Lower leg skin (tissue), 4 donors: ENCODE data around the gene MAGEB6B. TPM values are rescaled to one million over a fixed set of nuclear protein-coding genes. Genes with fewer than 3 reads are reported as not detected.
"Not testable (repeated sequence)": the region's sequence is repeated elsewhere in the genome, so short reads cannot be mapped to it uniquely, and the experiment has no call there.

Experiments
- DNase-seq, 2 donors: peaks; one replicate each; pipeline ENCODE4 v3.0.0-alpha.2; 2019; ENCODE audit warnings: low spot score in 2 of 2
- H3K4me3 ChIP-seq: fragments of 200-600 bp; sonication (generic); 2 replicates; pipeline ENCODE4 v1.5.1; 2017; ENCODE audit warnings: mild to moderate bottlenecking, low read depth; ENCODE audit not compliant: poor library complexity, severe bottlenecking
- POLR2A ChIP-seq, 2 donors: fragments of 450-650 bp; IDR thresholded peaks; one replicate each; pipeline ENCODE4 v1.6.1; 2016 to 2017; ENCODE audit warnings: antibody characterized with exemption in 2 of 2, mild to moderate bottlenecking in 1 of 2, moderate library complexity in 1 of 2
- WGBS, 2 donors: methylation state at CpG; one replicate each; pipeline ENCODE4 v1.1.5; 2018; 5-methylcytosine and 5-hydroxymethylcytosine counted together
- intact Hi-C: fragments of 100-400 bp; cut with DNase I; formaldehyde crosslinking; loops from one replicate; pipeline ENCODE4 v1.15.0; 2023; ENCODE audit warnings: low total_unique reads
- total RNA-seq, 4 donors: library from RNA; depleted of rRNA; stranded (reverse); fragments of >200 nt; gene quantifications; one replicate each; pipeline ENCODE4 v1.1.0, GENCODE V29; 2016
- TF ChIP-seq, protein P1 (sequence below), 3 donors: fragments of 450-650 bp; IDR thresholded peaks; one replicate each; pipeline ENCODE4 v1.5.1; 2016; ENCODE audit warnings: antibody characterized with exemption in 3 of 3, mild to moderate bottlenecking in 3 of 3, moderate library complexity in 2 of 3

Gene MAGEB6B
- not detected for total RNA-seq

DNA sequence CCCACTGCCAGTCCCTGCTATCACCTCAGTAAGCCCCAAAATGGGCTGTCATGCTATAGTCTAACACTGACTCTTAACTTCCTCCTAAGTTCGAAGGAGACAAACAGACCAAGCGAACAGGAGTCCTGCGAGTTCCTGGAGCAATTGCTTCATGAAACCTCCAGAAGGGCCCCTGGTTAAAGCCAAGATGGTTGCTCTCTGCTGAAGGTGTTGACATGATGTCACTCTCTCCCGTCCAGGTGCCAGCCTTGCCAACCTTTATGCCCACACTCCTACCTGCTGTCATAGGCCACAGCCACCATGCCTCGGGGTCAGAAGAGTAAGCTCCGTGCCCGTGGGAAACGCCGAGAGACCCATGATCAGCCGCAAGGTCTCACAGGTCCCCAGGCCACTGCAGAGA, at the start of gene MAGEB6B:
Gene MAGEB6B, plus strand, starts transcription at position 301 of the 400 bp plus-strand sequence. Its CDS starts 0 bp downstream, at position 301.
- WGBS, 2 donors = 90 to 96% methylated on average over 10 of the region's 10 CpGs
- intact Hi-C loops = no loop called here
- no peak for TF ChIP-seq POLR2A (IDR thresholded peaks at IDR 0.05)
- TF ChIP-seq, protein P1, sequence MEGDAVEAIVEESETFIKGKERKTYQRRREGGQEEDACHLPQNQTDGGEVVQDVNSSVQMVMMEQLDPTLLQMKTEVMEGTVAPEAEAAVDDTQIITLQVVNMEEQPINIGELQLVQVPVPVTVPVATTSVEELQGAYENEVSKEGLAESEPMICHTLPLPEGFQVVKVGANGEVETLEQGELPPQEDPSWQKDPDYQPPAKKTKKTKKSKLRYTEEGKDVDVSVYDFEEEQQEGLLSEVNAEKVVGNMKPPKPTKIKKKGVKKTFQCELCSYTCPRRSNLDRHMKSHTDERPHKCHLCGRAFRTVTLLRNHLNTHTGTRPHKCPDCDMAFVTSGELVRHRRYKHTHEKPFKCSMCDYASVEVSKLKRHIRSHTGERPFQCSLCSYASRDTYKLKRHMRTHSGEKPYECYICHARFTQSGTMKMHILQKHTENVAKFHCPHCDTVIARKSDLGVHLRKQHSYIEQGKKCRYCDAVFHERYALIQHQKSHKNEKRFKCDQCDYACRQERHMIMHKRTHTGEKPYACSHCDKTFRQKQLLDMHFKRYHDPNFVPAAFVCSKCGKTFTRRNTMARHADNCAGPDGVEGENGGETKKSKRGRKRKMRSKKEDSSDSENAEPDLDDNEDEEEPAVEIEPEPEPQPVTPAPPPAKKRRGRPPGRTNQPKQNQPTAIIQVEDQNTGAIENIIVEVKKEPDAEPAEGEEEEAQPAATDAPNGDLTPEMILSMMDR (IDR thresholded peaks at IDR 0.05) = no peak
- H3K4me3 ChIP-seq = no peak within 1 kb of the TSS
- DNase-seq = no peak

GRCh38 chrX:26138274-26138673, 22.1 kb upstream of the MAGEB6B start, which contains the start of gene MAGEB18:
Gene MAGEB18 (plus strand): TSS chrX:26138343. CDS start chrX:26138986, 643 bp downstream.
- WGBS, 2 donors = 69 to 70% methylated on average over 10 to 11 of the region's 11 CpGs
- TF ChIP-seq, protein P1 (IDR thresholded peaks at IDR 0.05) = no peak
- TF ChIP-seq POLR2A (IDR thresholded peaks at IDR 0.05) = no peak
- no peak for DNase-seq
- H3K4me3 ChIP-seq = no peak within 1 kb of the TSS
- intact Hi-C loops = no loop called here

DNA sequence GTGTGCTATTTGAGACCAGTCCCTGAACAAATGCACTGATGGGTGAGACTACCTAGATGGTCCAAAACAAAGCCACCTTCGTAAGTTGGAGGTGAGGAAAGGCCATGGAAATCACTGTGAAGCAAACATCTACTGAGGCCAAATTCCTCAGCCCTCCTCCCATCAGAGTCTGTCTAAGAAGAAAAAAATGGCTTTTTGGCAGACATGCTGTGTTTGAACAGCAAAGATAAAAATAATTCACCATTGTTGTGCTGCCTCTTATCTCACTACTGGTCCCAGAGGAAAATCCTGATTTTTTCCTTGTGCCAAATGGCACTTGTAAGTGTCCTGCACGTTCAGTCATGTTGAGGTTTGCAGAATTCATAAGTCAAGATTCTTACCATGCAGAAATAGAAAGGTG, 14.4 kb upstream of the MAGEB6B start:
- DNase-seq = no peak
- H3K4me3 ChIP-seq = no peak overlapping the region
- intact Hi-C loops = no loop called here
- 17 to 34% methylated on average over 2 of the region's 2 CpGs for WGBS, 2 donors
- no peak for TF ChIP-seq POLR2A (IDR thresholded peaks at IDR 0.05)
- TF ChIP-seq, protein P1 (IDR thresholded peaks at IDR 0.05) = no peak

DNA sequence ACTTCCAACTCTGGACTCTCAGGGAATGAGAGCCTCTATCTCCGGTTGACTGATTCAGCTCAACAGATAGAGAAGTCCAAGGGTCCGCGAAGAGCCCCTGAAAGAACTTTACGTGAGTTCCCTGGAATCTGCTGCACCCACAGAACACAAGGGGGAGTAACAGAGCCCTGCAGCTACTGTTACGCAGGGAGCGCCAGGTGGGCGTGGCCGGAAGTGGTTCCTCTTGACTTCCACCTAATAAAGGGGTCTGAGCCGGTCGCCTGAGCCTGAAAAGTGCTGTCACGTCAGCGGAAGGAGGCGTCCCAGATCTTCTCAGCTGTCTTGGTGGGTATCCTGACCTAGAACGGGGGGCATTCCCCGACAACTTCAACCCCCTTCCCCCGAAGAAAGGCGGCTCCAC, 31.8 kb downstream of the MAGEB6B start, which contains the start of gene MAGEB6:
Gene MAGEB6, plus strand, starts transcription at position 237 of the 400 bp plus-strand sequence. CDS start 1,407 bp downstream, outside the sequence.
- TF ChIP-seq POLR2A (IDR thresholded peaks at IDR 0.05) = no peak
- TF ChIP-seq, protein P1 (IDR thresholded peaks at IDR 0.05) = no peak
- H3K4me3 ChIP-seq = no peak within 1 kb of the TSS
- intact Hi-C loops = no loop called here
- no peak for DNase-seq
- WGBS, 2 donors = 78 to 90% methylated on average over 14 to 17 of the region's 17 CpGs

- intact Hi-C loops = no loop called here
- no peak overlapping the region for H3K4me3 ChIP-seq
- TF ChIP-seq POLR2A (IDR thresholded peaks at IDR 0.05) = no peak
- TF ChIP-seq, protein P1 (IDR thresholded peaks at IDR 0.05) = no peak
- DNase-seq = no peak
Measured at GRCh38 chrX:26203561-26203960, 43.2 kb downstream of the MAGEB6B start.

DNA sequence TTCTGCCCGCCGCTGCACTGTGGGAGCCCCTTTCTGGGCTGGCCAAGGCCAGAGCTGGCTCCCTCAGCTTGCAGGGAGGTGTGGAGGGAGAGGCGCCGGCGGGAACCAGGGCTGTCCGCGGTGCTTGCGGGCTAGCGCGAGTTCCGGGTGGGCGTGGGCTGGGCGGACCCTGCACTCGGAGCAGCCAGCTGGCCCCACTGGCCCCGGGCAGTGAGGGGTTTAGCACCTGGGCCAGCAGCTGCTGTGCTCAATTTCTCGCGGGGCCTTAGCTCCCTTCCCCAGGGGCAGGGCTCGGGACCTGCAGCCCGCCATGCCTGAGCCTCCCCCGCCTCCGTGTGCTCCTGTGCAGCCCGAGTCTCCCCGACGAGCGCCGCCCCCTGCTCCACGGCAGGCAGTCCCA, 44.3 kb downstream of the MAGEB6B start:
- intact Hi-C loops, H3K4me3 ChIP-seq, DNase-seq: not testable (repeated sequence)
- 91 to 95% methylated on average over 6 to 16 of the region's 27 CpGs for WGBS, 2 donors
